Neuronal stem cell (in vitro differentiated cells): ENCODE data around the gene WDR35.

Experiments
- DNase-seq: peaks from one replicate; pipeline ENCODE4 v3.0.0-alpha.2; 2013; ENCODE audit warnings: low spot score
- H2AFZ ChIP-seq: one replicate; pipeline ENCODE4 v1.6.1; 2013; ENCODE audit warnings: mild to moderate bottlenecking, low read length, inconsistent platforms
- H2AK5ac ChIP-seq: 2 replicates; pipeline ENCODE4 v1.6.1; 2013; ENCODE audit warnings: low read depth, mild to moderate bottlenecking, inconsistent platforms, low read length, moderate library complexity, mixed read lengths
- H2BK120ac ChIP-seq: 2 replicates; pipeline ENCODE4 v1.6.1; 2013; ENCODE audit warnings: low read depth, mild to moderate bottlenecking, inconsistent platforms, low read length, moderate library complexity, mixed read lengths
- H2BK12ac ChIP-seq: one replicate; pipeline ENCODE4 v1.6.1; 2013; ENCODE audit warnings: low read length, inconsistent platforms
- H2BK15ac ChIP-seq: 2 replicates; pipeline ENCODE4 v1.6.1; 2013; ENCODE audit warnings: mild to moderate bottlenecking, low read length, inconsistent platforms, mixed read lengths
- H2BK5ac ChIP-seq: one replicate; pipeline ENCODE4 v1.6.1; 2013; ENCODE audit warnings: inconsistent platforms, mild to moderate bottlenecking, low read length, moderate library complexity
- H3K14ac ChIP-seq: one replicate; pipeline ENCODE4 v1.6.1; 2013; ENCODE audit warnings: low read length, inconsistent platforms
- H3K18ac ChIP-seq: 2 replicates; pipeline ENCODE4 v1.6.1; 2013; ENCODE audit warnings: low read length, inconsistent platforms
- H3K23ac ChIP-seq: 2 replicates; pipeline ENCODE4 v1.6.1; 2013; ENCODE audit warnings: low read depth, mild to moderate bottlenecking, mixed read lengths, low read length, inconsistent platforms; ENCODE audit not compliant: poor library complexity
- H3K27ac ChIP-seq: replicated peaks from 3 replicates; pipeline ENCODE4 v1.5.1; 2013; ENCODE audit warnings: low read length, inconsistent platforms
- H3K27me3 ChIP-seq, 3 experiments: 2 replicates each; pipeline ENCODE4 v1.6.1; 2013; ENCODE audit warnings: low read length in 3 of 3, mild to moderate bottlenecking in 2 of 3, inconsistent platforms in 1 of 3, low read depth in 1 of 3, mixed read lengths in 1 of 3, moderate library complexity in 1 of 3; ENCODE audit not compliant: control insufficient read depth in 3 of 3, insufficient read depth in 3 of 3
- H3K36me3 ChIP-seq, 2 donors: replicated peaks in 1 of 2; 2 replicates each; pipeline ENCODE4 v1.6.1; 2013; ENCODE audit warnings: low read length in 2 of 2; ENCODE audit not compliant: control insufficient read depth in 2 of 2, insufficient read depth in 2 of 2
- H3K4ac ChIP-seq: 2 replicates; pipeline ENCODE4 v1.6.1; 2013; ENCODE audit warnings: inconsistent platforms, mild to moderate bottlenecking, low read length, moderate library complexity
- H3K4me1 ChIP-seq, 2 donors: 1 replicate in 1 of 2; 2 replicates in 1 of 2; pipeline ENCODE4 v1.6.1; 2013; ENCODE audit warnings: low read length in 2 of 2, low read depth in 1 of 2; ENCODE audit not compliant: control insufficient read depth in 2 of 2, insufficient read depth in 1 of 2
- H3K4me2 ChIP-seq: one replicate; pipeline ENCODE4 v1.6.1; 2013; ENCODE audit warnings: mild to moderate bottlenecking, low read length, inconsistent platforms; ENCODE audit not compliant: insufficient read depth, poor library complexity, severe bottlenecking
- H3K4me3 ChIP-seq, 2 donors: 2 replicates each; pipeline ENCODE4 v1.5.1; 2013; ENCODE audit warnings: low read length in 2 of 2, mild to moderate bottlenecking in 2 of 2, inconsistent platforms in 1 of 2, moderate library complexity in 1 of 2
- H3K79me1 ChIP-seq: one replicate; pipeline ENCODE4 v1.6.1; 2013; ENCODE audit warnings: low read depth, mild to moderate bottlenecking, inconsistent platforms, low read length, moderate library complexity
- H3K9ac ChIP-seq: one replicate; pipeline ENCODE4 v1.6.1; 2013; ENCODE audit warnings: mild to moderate bottlenecking, low read depth, low read length, inconsistent platforms; ENCODE audit not compliant: poor library complexity
- H3K9me3 ChIP-seq, 2 donors: replicated peaks in 1 of 2; 2 replicates each; pipeline versions ENCODE3 to v1.6.1; 2013; ENCODE audit warnings: low read length in 2 of 2, mild to moderate bottlenecking in 2 of 2, inconsistent platforms in 1 of 2, low read depth in 1 of 2, mixed read lengths in 1 of 2, moderate library complexity in 1 of 2; ENCODE audit not compliant: control insufficient read depth in 2 of 2, insufficient read depth in 1 of 2
- H4K8ac ChIP-seq: one replicate; pipeline ENCODE4 v1.6.1; 2013; ENCODE audit warnings: low read depth, mild to moderate bottlenecking, inconsistent platforms, low read length, moderate library complexity
- H4K91ac ChIP-seq: one replicate; pipeline ENCODE4 v1.6.1; 2013; ENCODE audit warnings: low read length, low read depth, mild to moderate bottlenecking, inconsistent platforms; ENCODE audit not compliant: poor library complexity
- WGBS, 2 donors: extraction: QIAGEN DNeasy Blood & Tissue Kit; methylation state at CpG; one replicate each; pipeline ENCODE4 v1.1.7; 2013; ENCODE audit warnings: missing lambda C conversion rate in 2 of 2, mixed read lengths in 1 of 2; ENCODE audit not compliant: insufficient read length in 2 of 2, insufficient replicate concordance in 1 of 2; ENCODE audit errors: extremely low coverage in 2 of 2; 5-methylcytosine and 5-hydroxymethylcytosine counted together

WDR35 gene

DNA sequence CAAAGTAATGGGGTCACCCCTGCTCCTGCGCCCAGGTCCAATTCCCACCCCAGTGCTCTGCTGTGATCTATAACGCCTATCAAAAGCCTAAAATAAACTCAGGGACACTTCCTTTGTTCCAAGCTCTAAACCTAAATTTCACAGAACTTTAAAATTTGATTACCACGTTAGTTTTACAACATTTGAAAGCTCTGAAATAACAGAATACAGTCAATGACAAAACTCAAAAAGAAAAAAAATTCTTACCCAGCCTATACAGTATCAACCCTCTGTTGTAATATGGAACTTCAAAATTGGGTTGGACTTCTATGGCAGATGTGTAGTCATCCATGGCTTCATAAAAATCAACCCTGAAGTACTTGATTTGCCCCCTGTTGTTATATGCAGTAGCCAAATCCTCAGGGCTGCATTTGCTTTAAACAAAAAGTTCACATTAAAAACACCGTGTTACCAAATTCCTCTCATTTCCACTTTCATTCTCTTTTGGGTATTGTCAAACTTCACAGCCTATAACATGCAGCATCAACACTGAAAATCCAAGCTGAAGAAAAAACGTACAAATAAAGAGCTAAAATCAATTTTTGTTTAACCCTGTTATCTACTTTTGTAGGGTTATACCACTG is 92.2 kb downstream of the WDR35 start:
- Histone ChIP-seq H3K36me3 (peaks cover 0 to 16% of the 10 kb centered on the region in 2 donors), H4K91ac (no peak overlapping the region), H3K4me2 (no peak overlapping the region), H4K8ac (no peak overlapping the region), H3K14ac (no peak overlapping the region), H3K23ac (no peak overlapping the region), H3K27me3 (no peaks in the 10 kb centered on the region), H2BK120ac (no peak overlapping the region), H3K4me1 (peaks cover 6 to 7% of the 10 kb centered on the region in 2 donors), H3K4me3 (no peak overlapping the region), H3K18ac (no peak overlapping the region), H3K27ac (no peak overlapping the region), H2BK15ac (no peak overlapping the region), H3K79me1 (peaks cover 5% of the 10 kb centered on the region), H2AFZ (no peak overlapping the region), H3K9me3 (no peaks in the 10 kb centered on the region), H2AK5ac (no peak overlapping the region), H3K9ac (no peak overlapping the region), H2BK12ac (no peak overlapping the region), H2BK5ac (no peak overlapping the region), H3K4ac (no peak overlapping the region)
- no CpG with 5 or more reads among the region's 5 CpGs for WGBS, 2 donors
- no peak for DNase-seq

GRCh38 chr2:19895535-19895934 is 94.4 kb downstream of the WDR35 start:
- Histone ChIP-seq H3K36me3 (peaks cover 0 to 16% of the 10 kb centered on the region in 2 donors), H3K9ac (no peak overlapping the region), H2AK5ac (no peak overlapping the region), H3K4ac (no peak overlapping the region), H3K18ac (no peak overlapping the region), H4K91ac (no peak overlapping the region), H2AFZ (no peak overlapping the region), H3K27me3 (no peaks in the 10 kb centered on the region), H2BK15ac (no peak overlapping the region), H3K27ac (no peak overlapping the region), H3K9me3 (no peaks in the 10 kb centered on the region), H3K4me2 (no peak overlapping the region), H4K8ac (no peak overlapping the region), H2BK120ac (no peak overlapping the region), H3K79me1 (peaks cover 2% of the 10 kb centered on the region), H3K23ac (no peak overlapping the region), H2BK12ac (no peak overlapping the region), H3K4me3 (no peak overlapping the region), H3K14ac (no peak overlapping the region), H2BK5ac (no peak overlapping the region), H3K4me1 (peaks cover 4 to 5% of the 10 kb centered on the region in 2 donors)
- DNase-seq: no peak
- WGBS, 2 donors: no CpG with 5 or more reads among the region's 3 CpGs

GRCh38 chr2:19894134-19894792 is 95.6 kb downstream of the WDR35 start:
- no peaks in the 10 kb centered on the region for H3K79me1 ChIP-seq
- H3K23ac ChIP-seq: no peak overlapping the region
- no peak overlapping the region for H2BK15ac ChIP-seq
- no peak overlapping the region for H3K9ac ChIP-seq
- no peak for DNase-seq
- H2AK5ac ChIP-seq: no peak overlapping the region
- H3K36me3 ChIP-seq: peaks cover 0 to 16% of the 10 kb centered on the region in 2 donors
- no peak overlapping the region for H2BK5ac ChIP-seq
- no peaks in the 10 kb centered on the region for H3K9me3 ChIP-seq
- no peak overlapping the region for H2BK12ac ChIP-seq
- H3K27me3 ChIP-seq: no peaks in the 10 kb centered on the region
- H3K4me3 ChIP-seq: no peak overlapping the region
- no peak overlapping the region for H2AFZ ChIP-seq
- H3K4me2 ChIP-seq: no peak overlapping the region
- no peak overlapping the region for H2BK120ac ChIP-seq
- no peak overlapping the region for H3K18ac ChIP-seq
- no peak overlapping the region for H4K91ac ChIP-seq
- H3K14ac ChIP-seq: no peak overlapping the region
- H3K27ac ChIP-seq: no peak overlapping the region
- no CpG with 5 or more reads among the region's 4 CpGs for WGBS, 2 donors
- H3K4me1 ChIP-seq: peaks cover 0 to 5% of the 10 kb centered on the region in 2 donors
- H3K4ac ChIP-seq: no peak overlapping the region
- H4K8ac ChIP-seq: no peak overlapping the region

- Histone ChIP-seq H2BK15ac (no peak overlapping the region), H3K4me3 (no peak overlapping the region), H2AFZ (no peak overlapping the region), H4K8ac (no peak overlapping the region), H3K4me1 (peaks cover 0 to 3% of the 10 kb centered on the region in 2 donors), H2BK5ac (no peak overlapping the region), H3K27me3 (no peaks in the 10 kb centered on the region), H3K9me3 (no peaks in the 10 kb centered on the region), H3K4ac (no peak overlapping the region), H2BK12ac (no peak overlapping the region), H3K4me2 (no peak overlapping the region), H4K91ac (no peak overlapping the region), H3K9ac (no peak overlapping the region), H3K14ac (no peak overlapping the region), H2AK5ac (no peak overlapping the region), H2BK120ac (no peak overlapping the region), H3K27ac (no peak overlapping the region), H3K18ac (no peak overlapping the region), H3K23ac (no peak overlapping the region), H3K79me1 (no peaks in the 10 kb centered on the region), H3K36me3 (peaks cover 0 to 16% of the 10 kb centered on the region in 2 donors)
- no peak for DNase-seq
- WGBS, 2 donors: no CpG with 5 or more reads among the region's 4 CpGs
Measured at GRCh38 chr2:19893520-19894133, 96.3 kb downstream of the WDR35 start.
